Measurements from ENCODE around the gene DCDC2B.

GRCh38 chr1:32263744-32264143 lies 54.9 kb downstream of the DCDC2B start:
- no peak for TF ChIP-seq CTCF (IDR thresholded peaks at IDR 0.05; ENCODE audit: low read length)
- no peak for TF ChIP-seq EZH2 (optimal IDR thresholded peaks at IDR 0.05; ENCODE audit: low read depth, low read length)

All from MM.1S (cell line).